Panc1 (cell line): ENCODE results near the gene SIRPG.

Experiments
- CTCF ChIP-seq: fragments of 450-650 bp; IDR thresholded peaks from 2 replicates; pipeline ENCODE4 v1.5.1; 2017; ENCODE audit warnings: mild to moderate bottlenecking
- POLR2AphosphoS5 ChIP-seq: IDR thresholded peaks from 2 replicates; pipeline ENCODE4 v1.6.1; 2012; ENCODE audit warnings: mild to moderate bottlenecking, low read depth, low read length, moderate library complexity
- SIN3A ChIP-seq: IDR thresholded peaks from 2 replicates; pipeline ENCODE4 v1.6.1; 2012; ENCODE audit warnings: low read depth, mild to moderate bottlenecking, low read length, moderate library complexity, borderline replicate concordance; ENCODE audit not compliant: insufficient read depth
- TCF7L2 ChIP-seq: IDR thresholded peaks from 2 replicates; pipeline ENCODE4 v1.6.1; 2011; ENCODE audit warnings: mild to moderate bottlenecking, low read depth, low read length, inconsistent platforms
- TF ChIP-seq, protein P1 (sequence below), 2 experiments: IDR thresholded peaks; 2 replicates each; pipeline ENCODE4 v1.6.1; 2011 to 2012; ENCODE audit warnings: low read depth in 2 of 2, control low read depth in 1 of 2, low read length in 1 of 2, mild to moderate bottlenecking in 1 of 2, moderate library complexity in 1 of 2; ENCODE audit not compliant: insufficient read depth in 1 of 2

DNA sequence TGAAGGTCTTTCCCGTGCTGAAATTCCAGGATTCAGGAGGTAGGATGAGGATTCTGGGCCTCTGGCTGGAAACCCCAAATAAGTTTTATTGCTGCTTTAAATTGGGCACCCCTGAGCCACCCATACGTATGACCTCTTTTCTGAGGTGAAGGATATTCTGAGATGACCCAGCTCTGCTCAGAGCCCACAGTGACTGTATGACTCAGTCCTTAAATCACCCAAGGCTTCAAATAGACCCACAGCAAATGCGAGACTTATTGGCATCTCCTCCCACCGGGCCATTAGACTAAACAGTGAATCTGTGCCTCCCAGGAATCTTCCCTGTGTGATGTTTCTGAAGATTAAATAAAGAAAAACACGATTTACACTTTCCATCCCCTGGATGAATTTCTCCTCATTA lies 9.5 kb downstream of the SIRPG start:
- TF ChIP-seq CTCF (no peak), POLR2AphosphoS5 (no peak), SIN3A (no peak), TCF7L2 (no peak)
- TF ChIP-seq, protein P1, sequence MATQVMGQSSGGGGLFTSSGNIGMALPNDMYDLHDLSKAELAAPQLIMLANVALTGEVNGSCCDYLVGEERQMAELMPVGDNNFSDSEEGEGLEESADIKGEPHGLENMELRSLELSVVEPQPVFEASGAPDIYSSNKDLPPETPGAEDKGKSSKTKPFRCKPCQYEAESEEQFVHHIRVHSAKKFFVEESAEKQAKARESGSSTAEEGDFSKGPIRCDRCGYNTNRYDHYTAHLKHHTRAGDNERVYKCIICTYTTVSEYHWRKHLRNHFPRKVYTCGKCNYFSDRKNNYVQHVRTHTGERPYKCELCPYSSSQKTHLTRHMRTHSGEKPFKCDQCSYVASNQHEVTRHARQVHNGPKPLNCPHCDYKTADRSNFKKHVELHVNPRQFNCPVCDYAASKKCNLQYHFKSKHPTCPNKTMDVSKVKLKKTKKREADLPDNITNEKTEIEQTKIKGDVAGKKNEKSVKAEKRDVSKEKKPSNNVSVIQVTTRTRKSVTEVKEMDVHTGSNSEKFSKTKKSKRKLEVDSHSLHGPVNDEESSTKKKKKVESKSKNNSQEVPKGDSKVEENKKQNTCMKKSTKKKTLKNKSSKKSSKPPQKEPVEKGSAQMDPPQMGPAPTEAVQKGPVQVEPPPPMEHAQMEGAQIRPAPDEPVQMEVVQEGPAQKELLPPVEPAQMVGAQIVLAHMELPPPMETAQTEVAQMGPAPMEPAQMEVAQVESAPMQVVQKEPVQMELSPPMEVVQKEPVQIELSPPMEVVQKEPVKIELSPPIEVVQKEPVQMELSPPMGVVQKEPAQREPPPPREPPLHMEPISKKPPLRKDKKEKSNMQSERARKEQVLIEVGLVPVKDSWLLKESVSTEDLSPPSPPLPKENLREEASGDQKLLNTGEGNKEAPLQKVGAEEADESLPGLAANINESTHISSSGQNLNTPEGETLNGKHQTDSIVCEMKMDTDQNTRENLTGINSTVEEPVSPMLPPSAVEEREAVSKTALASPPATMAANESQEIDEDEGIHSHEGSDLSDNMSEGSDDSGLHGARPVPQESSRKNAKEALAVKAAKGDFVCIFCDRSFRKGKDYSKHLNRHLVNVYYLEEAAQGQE (IDR thresholded peaks at IDR 0.05; ENCODE audit: insufficient read depth in 1 of 2, low read depth in 2 of 2, low read length in 1 of 2): no peak
